Osteoblast (primary cell): ENCODE measurements around the gene TIGD3. TPM values are rescaled to one million over a fixed set of nuclear protein-coding genes. Genes with fewer than 3 reads are reported as not detected.

Experiments
- total RNA-seq: library from RNA; depleted of rRNA; stranded (reverse); fragments of >200 nt; gene quantifications from 2 replicates; pipeline ENCODE4 v1.2.3, GENCODE V29; 2012

The TIGD3 gene
- total RNA-seq, 1 donor = not detected

Other genes with a start within 250 kb of the TIGD3 start
- 8.8 and 10.1 TPM in 2 replicates for gene TM7SF2, start 242.9 kb upstream of the TIGD3 start, total RNA-seq
- gene ZNHIT2, start 237.1 kb upstream of the TIGD3 start, total RNA-seq = 12.3 and 12.4 TPM in 2 replicates
- gene FAU, start 232.6 kb upstream of the TIGD3 start, total RNA-seq = 94.3 and 118 TPM in 2 replicates
- gene MRPL49, start 232.4 kb upstream of the TIGD3 start, total RNA-seq = 37.4 and 41.6 TPM in 2 replicates
- gene SYVN1, start 220.2 kb upstream of the TIGD3 start, total RNA-seq = 10.3 and 11.9 TPM in 2 replicates
- not detected in 2 replicates for gene SPDYC, start 184.5 kb upstream of the TIGD3 start, total RNA-seq
- 102 and 116 TPM in 2 replicates for gene CAPN1, start 172.8 kb upstream of the TIGD3 start, total RNA-seq
- gene POLA2, start 92.8 kb upstream of the TIGD3 start, total RNA-seq = 4.3 and 6.2 TPM in 2 replicates
- gene CDC42EP2, start 39.9 kb upstream of the TIGD3 start, total RNA-seq = 15.0 and 15.6 TPM in 2 replicates
- 44.2 and 48.1 TPM in 2 replicates for gene DPF2, start 20.9 kb upstream of the TIGD3 start, total RNA-seq
- 4.1 and 4.3 TPM in 2 replicates for gene SLC25A45, start 27.9 kb downstream of the TIGD3 start, total RNA-seq
- 62.2 and 78.2 TPM in 2 replicates for gene FRMD8, start 31.9 kb downstream of the TIGD3 start, total RNA-seq
- 818 and 1,122 TPM in 2 replicates for gene NEAT1, start 68.0 kb downstream of the TIGD3 start, total RNA-seq
- 19,002 and 21,612 TPM in 2 replicates for gene MALAT1, start 144.3 kb downstream of the TIGD3 start, total RNA-seq
- gene SCYL1, start 170.3 kb downstream of the TIGD3 start, total RNA-seq = 109 and 115 TPM in 2 replicates
- 40.7 and 41.6 TPM in 2 replicates for gene LTBP3, start 203.6 kb downstream of the TIGD3 start, total RNA-seq
- 37.1 and 42.3 TPM in 2 replicates for gene ZNRD2, start 215.7 kb downstream of the TIGD3 start, total RNA-seq
- 31.5 and 36.2 TPM in 2 replicates for gene FAM89B, start 217.8 kb downstream of the TIGD3 start, total RNA-seq
- 43.9 and 58.6 TPM in 2 replicates for gene EHBP1L1, start 221.3 kb downstream of the TIGD3 start, total RNA-seq
- gene KCNK7, start 241.0 kb downstream of the TIGD3 start, total RNA-seq = 0.29 TPM in 1 of 2 replicates, not detected in the other